UCSD-AML1 (cell line): Measurements from ENCODE around the gene PDZD8.

Source experiments
- DNase-seq: peaks from one replicate; lab custom pipeline; 2025; ENCODE audit not compliant: unreplicated experiment; lab: John Stamatoyannopoulos, UW

The PDZD8 gene

DNA sequence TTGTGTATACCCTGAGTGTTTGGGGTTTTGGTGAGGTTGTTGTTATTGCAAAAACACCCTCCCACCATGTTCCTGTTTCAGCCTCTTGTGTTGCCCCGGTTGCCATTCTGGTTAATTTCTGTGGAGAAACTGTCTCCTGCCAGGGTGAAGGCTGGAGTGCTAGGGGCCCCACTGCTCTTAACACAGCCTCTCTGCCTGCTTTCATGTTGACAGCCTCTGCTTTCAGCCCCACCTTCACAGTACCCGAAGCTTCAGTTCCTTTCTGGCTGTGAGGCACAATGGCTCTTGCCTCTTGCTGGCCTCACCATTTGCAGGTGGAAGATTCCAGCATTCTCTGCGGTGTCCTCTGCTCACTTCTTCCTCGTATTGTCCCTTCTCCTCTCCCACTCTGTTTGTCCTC, 115.2 kb downstream of the PDZD8 start:
- DNase-seq: peak; percentile 42

DNA sequence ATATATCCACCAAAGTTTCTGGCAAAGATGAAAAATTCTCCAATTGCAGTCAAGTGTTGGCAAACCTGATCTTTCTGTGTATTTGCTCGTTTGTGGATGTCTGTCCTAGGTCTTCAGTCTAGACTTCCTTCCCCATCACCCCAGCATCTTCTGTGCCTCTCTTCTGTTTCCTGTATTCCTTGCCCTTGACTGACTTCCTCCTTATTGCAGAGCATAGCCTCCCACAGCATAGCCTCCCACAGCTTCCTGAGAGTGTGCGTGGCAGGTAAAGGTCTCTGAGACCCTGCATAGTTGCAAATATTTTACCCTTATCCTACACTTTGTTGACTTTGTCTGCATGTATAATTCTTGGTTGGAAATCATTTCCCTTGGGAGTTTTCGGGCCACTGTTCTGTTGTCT, 116.0 kb downstream of the PDZD8 start:
- DNase-seq: peak; percentile 44

DNA sequence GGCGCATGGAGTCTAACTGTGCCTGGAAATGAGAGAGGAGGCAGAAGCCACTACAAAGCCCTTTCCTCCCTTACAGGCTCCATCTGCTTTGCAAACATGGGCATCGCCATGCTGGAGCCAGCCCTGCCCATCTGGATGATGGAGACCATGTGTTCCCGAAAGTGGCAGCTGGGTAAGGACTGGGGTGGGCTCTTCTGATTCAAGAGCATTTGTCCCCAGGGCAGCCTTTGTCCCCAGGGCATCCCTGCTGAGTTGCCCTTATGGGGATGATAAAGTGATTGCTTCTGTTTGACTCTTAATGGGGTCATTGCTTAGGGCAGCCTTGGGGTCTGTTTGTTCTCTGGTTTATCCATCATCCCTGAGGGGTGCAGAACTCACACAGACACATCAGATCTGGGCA, 117.5 kb downstream of the PDZD8 start:
- DNase-seq: no peak

DNA sequence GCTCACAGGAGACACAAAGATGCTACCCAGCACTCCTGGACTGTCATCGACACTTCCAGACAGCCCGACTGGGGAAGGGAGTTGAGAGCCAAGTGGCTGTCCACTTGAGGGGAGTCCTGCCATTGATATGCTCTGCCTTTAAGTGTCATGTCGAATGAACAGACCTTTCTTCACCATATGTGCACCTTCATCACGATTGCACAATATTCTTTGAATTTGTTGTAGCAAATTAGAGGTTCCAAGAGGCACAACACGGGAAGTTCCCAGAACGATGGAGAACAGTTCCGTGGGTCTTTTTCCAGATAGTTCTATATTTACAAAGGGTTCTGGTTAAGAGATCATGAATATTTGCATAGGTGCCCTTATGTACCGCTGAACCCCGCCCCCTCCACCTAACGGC, 118.3 kb downstream of the PDZD8 start:
- no peak for DNase-seq

DNA sequence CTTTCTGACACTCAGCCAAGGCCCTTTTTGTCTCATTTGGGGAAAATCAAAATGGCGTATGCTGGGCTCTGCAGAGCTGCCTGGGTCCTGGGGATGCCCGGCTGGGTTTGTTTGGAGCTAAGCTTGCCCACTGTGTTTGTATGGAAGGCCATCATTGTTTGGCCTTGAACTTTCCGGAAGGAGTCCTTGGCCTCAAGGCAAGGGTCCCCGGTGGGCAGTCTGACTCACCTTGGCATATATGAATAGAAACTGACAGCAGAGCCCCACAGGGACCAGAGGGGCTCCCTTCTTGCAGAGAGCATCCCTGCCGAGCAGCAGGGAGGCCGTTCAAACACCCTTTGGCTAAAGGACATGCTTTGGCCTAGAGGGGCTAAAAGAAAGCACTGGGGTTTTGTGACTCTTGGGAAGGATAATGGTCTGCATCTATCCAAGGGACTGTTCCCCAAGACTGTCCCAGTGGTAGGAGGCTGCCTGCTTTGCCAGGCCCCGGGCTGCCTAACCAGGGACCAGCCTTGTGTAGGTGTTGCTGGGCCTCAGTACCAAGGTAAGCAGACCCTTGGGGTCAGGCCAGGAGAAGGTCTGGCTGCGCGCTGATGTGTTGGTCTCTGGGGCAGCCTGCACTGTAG, 119.3 kb downstream of the PDZD8 start:
- DNase-seq: no peak

DNA sequence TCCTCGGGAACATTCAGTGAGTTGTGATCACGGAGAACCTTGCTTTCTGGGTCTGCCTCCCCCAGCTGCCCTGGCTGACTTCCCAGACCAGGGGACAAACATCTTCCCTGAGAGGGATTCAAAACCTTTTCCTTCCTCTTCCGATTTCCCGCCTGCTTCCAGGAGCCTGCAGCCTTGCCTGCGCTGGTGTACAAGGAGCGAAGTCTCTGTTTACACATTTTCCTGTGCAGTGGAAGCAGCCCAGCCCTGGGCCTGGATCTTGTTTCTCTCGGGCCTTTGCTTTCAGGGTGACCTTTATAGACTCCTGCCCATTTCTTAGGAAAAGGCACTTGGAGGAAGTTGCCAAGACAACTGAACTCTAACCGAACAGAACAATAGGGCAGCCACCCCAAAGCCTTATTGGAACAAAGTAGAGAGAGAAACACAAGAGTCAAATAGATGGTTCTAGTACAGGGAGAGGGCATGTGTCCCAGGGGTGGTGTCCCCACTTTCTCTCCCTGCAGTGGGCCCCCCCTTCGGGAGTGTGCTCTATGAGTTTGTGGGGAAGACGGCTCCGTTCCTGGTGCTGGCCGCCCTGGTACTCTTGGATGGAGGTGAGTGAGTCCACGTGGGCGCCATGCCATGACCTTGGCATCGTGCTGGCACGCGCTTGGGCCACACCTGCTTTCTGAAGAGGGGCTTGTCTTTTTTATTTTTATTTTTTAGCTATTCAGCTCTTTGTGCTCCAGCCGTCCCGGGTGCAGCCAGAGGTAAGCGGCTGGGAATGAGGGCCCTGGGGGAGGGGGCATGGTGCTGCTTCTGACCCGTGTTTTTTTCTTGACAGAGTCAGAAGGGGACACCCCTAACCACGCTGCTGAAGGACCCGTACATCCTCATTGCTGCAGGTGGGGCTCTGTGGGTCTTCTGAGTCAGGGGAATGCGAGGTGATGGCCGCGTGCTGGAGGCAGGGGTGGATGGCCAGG, 120.2 kb downstream of the PDZD8 start:
- DNase-seq: no peak

DNA sequence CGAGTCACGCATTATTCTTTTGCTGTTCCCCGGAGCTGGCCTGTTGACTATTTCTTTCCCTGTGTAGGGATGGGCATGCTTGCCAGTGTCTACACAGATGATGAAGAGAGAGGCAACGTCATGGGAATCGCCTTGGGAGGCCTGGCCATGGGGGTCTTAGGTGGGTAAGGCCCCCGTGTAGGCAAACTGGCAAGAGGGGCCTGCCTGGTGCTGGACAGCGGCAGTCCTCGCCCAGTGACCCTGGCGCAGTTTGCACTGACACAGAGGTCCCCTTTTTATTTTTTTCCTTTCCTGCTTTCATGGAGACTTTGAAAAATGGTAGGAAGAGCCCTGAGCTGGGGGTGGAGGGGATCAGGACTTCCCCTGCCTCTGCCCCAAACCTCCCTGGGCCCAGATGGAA, 120.9 kb downstream of the PDZD8 start:
- DNase-seq: no peak

DNA sequence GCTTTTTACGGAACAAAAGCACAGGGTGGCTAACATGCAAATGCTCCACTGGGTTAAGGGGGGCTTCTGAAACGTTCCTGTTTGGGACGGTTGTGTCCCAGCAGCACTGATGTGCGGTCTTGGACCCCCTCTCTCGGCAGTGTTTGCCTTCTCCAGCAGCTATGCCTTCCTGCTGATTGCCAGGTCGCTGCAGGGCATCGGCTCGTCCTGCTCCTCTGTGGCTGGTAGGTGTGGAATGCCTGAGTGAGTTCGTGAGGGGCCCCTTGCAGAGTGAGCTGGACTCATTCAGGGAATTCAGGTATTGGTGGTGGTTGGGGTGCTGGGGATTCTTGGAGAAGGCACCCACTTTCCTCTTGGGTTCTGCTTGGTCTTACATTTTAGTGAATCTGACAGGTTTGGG, 121.3 kb downstream of the PDZD8 start:
- DNase-seq: no peak

DNA sequence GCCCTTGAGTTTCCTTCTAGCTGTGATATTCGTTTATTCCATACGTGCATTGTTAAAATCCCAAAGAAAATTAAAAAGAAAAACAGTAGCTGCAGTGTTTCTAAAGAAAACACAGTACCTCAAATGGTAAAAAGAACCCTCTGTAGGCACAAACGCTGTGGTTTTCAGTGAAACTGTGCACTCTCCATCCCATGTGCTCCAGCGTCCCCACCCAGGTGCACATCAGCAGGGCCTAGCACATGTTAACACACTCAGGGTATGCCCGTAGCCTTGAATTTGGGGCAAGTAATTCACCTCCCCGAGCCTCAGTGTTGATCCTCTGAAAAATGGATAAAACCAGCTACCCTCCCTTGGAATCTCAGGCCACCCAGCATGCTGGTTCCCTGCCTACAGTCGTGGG, 124.8 kb downstream of the PDZD8 start:
- no peak for DNase-seq

DNA sequence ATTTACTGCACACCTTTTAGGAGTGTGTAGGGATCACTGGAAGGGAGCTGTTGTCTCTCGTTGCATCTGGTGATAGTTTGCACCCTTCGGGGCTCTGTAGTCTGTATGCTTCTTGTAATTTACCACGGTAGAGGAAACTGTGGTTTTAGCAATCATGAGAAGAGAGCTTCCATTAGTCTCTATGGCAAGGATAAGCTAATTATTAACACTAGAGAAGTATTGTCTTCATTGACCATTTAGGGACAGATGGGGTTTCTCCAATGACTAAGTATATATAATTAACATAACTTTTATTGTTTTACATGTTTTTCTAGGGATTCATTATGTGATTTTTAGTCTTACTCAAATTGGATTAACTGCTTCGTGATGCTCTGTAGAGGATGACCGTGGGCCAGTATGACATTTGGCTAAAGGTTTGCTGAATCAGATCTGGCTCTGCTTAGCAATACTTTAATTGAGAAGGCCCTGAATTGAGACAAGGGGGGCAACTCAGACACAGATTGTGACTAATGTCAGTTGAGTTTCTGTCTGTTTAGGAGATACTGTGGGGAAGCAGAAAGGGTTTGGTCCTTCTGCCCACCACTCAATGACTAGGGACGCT, 125.6 kb downstream of the PDZD8 start:
- DNase-seq: no peak

DNA sequence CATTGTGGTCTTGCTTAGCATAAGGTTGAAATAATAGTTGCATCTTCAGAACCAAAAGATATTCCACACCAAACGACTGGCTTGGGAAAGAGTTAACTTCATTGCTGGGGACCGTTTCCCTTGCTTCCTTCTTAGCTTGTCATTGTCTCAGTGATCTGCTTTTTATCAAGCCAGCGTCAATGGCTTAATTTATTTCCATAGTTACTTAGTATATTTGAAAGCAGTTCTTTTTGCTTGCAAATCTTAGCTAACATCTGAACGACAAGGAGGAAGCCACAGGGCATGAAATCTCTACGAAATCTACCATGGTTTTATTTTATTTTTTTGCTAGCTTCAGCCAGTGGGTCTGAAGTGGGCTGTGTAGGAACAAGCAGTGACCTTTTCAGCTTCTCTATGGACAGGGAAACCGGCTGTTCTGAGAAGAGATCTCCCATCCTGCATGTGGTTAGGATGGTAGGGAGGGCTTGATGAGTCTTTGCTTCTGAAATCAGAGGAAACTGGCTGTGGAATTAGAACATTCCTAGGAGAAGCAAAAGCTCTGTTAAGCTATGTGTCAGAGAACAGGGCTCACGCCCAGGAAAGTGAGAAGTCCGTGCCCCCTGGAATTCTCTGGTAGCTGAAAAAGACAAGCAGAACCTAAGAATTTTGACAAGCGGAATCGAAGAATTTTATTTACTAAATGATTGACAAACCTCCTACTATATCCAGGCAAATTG, 126.3 kb downstream of the PDZD8 start:
- no peak for DNase-seq

DNA sequence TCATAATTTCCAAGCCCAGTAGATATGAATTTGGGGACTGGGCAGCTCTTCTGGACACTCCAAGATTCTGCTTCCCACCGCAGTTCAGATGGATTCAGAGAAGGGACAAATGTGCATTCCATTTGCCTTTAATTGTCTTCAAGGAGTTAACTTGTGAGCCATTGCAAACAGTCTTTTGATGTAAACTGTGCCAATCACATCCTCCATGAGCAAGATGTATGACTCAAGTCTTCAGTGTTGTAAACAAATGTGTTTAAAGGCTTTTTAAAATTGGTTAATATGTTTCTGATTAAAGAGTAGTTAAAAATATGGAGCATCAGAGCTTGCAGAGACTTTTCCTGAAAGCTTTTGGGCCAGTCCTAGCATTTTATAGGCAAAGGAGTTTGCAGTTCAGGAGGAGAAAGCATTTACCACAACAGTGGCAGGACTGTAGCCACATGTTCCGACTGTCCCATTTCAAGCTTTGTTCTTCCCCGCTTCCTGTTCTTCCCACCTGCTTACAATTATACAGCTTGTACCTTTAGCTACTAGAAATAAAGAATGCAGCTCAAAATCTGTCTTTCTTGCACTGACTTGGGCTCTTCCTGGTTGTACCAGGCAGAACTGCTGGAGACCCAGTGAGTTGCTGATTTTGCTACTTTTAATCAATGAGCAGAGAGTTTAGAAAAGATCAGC, 128.1 kb downstream of the PDZD8 start:
- no peak for DNase-seq

DNA sequence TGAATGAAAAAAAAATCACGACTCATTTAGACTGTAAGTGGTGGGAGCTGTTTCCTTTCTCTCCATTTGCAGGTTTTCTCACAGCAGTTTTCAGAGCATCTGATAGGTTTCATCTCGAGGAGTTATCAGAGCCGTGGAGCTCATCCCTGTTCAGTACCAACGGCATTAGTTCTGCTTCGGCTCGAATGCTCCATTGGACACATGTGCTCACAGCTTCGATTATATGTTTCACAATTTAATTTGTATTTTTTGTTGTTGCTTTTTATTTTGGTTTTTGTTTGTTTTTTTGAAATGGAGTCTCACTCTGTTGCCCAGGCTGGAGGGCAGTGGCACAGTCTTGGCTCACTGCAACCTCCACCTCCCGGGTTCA, 132.8 kb downstream of the PDZD8 start:
- no peak for DNase-seq

DNA sequence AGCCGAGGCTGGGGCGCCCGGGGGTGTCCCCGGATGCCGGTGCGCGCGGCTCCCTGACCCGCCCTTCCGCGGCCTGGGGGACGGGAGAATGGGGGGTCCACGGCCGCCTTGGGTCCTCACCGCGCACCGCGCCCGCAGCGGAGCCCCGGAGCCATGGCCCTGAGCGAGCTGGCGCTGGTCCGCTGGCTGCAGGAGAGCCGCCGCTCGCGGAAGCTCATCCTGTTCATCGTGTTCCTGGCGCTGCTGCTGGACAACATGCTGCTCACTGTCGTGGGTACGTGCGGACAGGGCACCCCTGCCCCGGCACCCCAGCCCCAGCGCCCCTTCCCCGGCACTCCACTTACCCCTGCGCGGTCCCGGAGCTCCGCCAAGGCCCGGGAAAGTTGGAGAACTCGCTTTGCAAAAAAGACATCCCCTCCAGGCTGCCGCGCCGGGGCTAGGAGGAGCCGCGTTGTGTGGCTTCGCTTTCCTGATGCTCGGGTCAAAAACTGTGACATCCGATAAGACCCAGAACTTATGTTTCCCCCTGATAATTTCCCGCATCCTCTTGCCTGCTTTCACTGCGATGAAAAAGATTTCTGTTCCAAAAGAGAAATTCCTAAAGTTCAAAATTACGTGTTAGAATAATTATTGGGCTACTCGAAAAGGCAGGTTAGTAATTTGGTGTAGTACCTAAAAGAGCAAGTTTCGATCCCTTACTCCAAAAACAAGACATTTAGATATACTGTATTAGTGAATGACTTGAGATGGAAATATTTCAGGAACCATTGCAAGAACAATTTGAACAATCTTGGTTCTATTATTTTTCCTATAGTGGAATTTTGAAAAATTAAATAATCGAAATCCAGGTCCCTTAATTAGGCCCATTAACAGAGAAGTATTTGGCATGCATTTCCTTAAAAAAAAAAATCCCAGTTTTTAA, 133.4 kb downstream of the PDZD8 start:
- DNase-seq: peak; percentile 54

DNA sequence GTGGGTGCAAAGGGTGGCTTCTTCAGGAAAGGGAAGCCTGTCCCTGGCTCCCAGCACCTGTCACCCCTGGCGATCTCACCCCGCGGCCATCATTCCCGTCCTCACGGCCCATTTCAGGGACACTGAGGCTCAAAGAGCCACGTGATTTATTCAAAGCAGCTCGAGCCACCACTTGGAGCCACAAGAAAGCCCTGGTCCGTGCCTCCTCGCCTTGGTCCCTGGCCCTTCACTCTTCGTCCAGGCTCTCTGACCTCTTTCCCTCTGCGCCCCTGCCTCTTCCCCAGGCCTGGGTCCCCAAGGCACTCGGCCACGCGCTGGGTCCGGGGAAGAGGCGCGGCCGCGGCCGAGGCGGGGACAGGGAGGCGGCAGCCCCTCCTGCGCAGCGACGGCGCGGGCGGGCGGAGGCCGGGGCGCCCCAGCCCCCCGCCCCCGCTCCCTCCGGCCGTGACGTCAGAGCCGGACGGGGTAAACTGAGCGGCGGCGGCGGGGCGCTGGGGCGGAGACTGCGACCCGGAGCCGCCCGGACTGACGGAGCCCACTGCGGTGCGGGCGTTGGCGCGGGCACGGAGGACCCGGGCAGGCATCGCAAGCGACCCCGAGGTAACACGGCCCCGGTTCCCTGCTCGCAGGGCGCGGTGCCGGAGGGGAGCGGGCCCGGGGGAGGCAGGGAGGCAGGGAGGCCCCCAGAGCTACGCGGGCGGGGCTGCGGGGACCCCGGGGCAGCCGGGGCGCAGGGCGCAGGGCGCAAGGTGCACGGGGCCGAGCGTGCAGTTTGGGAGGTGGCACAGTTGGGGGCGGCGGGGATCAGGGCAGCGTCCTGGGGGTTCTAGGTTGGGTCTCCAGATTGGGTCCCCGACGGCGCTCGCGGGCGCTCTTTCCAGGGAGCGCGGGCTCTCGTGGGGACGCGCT, 134.4 kb downstream of the PDZD8 start, which contains the start of gene SLC18A2:
Gene SLC18A2, plus strand, starts transcription at position 494 of the 909 bp plus-strand sequence. CDS start 580 bp downstream, outside the sequence.
- DNase-seq: no peak

DNA sequence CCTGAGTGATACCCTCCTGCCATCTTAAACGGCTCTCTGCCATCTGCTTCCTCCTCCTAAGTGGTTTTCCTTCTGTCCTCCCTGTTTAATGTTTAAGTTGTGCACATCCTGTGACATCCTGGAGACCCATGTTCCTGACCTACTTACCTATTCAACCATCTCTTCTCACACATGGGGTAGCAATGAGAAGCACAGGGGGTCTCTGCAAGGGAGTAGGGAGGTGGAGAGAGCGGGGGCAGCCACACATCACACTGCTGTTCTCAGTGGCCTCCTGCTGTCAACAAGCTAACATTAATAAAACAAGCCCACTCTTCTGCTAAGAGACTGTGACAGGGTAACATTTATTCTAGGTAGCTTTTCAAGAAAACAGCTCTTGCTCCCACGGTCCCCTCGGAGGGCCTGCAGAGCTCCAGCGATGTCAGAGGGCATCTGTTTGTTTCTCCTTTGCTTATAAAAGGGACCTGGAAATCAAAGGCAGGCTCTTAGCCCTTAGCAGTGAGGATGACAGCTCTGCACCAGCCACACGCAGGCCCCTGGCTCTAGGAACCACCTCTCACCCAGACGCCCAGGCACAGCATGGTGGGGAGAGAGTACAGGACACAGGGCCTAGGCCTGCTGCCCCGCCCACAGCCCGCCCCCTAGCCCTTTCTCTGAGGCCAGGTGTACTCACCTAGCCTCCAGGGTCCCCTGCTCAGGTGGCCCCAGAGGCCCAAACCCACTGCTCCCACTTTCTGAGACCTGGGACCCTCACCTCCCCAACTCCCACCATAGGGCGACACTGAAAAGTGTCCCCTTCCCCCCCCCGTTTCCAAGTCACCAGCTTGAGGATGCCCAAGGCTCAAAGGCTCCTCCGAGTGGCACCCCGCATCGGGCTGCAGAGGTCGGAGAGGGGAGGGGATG, 135.3 kb downstream of the PDZD8 start:
- peak; percentile 53 for DNase-seq

DNA sequence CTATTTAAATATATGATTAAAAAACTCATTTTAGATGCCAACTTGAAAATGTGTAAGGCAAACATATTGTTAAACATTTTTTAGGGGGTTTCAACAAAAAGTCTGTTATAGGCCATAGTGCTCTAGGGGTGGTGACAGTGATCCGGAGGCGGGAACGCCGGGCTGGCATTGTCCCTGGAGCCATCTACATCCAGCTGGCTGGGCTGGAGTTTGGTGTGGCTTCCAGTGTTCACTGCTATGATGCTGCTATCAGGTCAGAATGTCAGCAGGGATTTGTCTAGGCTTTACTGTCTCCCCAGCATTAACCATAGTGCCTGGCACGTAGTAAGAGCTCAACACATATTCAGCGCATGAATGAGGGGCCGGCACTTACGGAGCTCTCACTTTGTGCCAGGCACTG, 136.2 kb downstream of the PDZD8 start:
- no peak for DNase-seq
